HepG2 (cell line): ENCODE measurements around the gene CYB5B. TPM values are rescaled to one million over a fixed set of nuclear protein-coding genes. Genes with fewer than 3 reads are reported as not detected.

ENCODE experiments used
- AHR ChIP-seq: IDR thresholded peaks from 2 replicates; pipeline ENCODE4 v1.6.1; 2018; ENCODE audit warnings: missing genetic modification reagents, missing compliant biosample characterization
- ARHGAP35 ChIP-seq: sonication (generic); formaldehyde crosslinking; IDR thresholded peaks from 2 replicates; pipeline ENCODE4 v1.9.0; 2022; ENCODE audit warnings: mild to moderate bottlenecking, inconsistent platforms, moderate library complexity, missing genetic modification reagents, borderline replicate concordance
- DZIP1 ChIP-seq: sonication (generic); formaldehyde crosslinking; IDR thresholded peaks from 2 replicates; pipeline ENCODE4 v1.5.0; 2020; ENCODE audit warnings: mild to moderate bottlenecking, missing genetic modification reagents
- ESRRA ChIP-seq: sonication (generic); formaldehyde crosslinking; IDR thresholded peaks from 2 replicates; pipeline ENCODE4 v1.5.1; 2020; ENCODE audit warnings: mild to moderate bottlenecking, low read depth, missing genetic modification reagents
- FOSL1 ChIP-seq: sonication (generic); formaldehyde crosslinking; IDR thresholded peaks from 2 replicates; pipeline ENCODE4 v1.9.0; 2021; ENCODE audit warnings: missing genetic modification reagents, borderline replicate concordance
- IRF2 ChIP-seq: IDR thresholded peaks from 2 replicates; pipeline ENCODE4 v1.6.1; 2018; ENCODE audit warnings: missing genetic modification reagents, missing compliant biosample characterization
- KLF12 ChIP-seq: sonication (generic); formaldehyde crosslinking; IDR thresholded peaks from 2 replicates; pipeline ENCODE4 v1.4.0; 2020; ENCODE audit warnings: missing genetic modification reagents, borderline replicate concordance
- NAIF1 ChIP-seq: sonication (generic); formaldehyde crosslinking; IDR thresholded peaks from 2 replicates; pipeline ENCODE4 v1.5.0; 2020; ENCODE audit warnings: mild to moderate bottlenecking, missing genetic modification reagents, borderline replicate concordance
- PHF20 ChIP-seq: sonication (generic); formaldehyde crosslinking; IDR thresholded peaks from 2 replicates; pipeline ENCODE4 v1.5.0; 2020; ENCODE audit warnings: mild to moderate bottlenecking, missing genetic modification reagents
- RNF219 ChIP-seq: sonication (generic); formaldehyde crosslinking; IDR thresholded peaks from 2 replicates; pipeline ENCODE4 v1.5.0; 2020; ENCODE audit warnings: mild to moderate bottlenecking, missing genetic modification reagents
- SNAI1 ChIP-seq: sonication (generic); formaldehyde crosslinking; IDR thresholded peaks from 2 replicates; pipeline ENCODE4 v1.5.0; 2020; ENCODE audit warnings: mild to moderate bottlenecking, missing genetic modification reagents, borderline replicate concordance
- ZNF562 ChIP-seq: sonication (generic); formaldehyde crosslinking; IDR thresholded peaks from 2 replicates; pipeline ENCODE4 v1.8.0; 2022; ENCODE audit warnings: missing genetic modification reagents, borderline replicate concordance
- ZNF619 ChIP-seq: sonication (generic); formaldehyde crosslinking; IDR thresholded peaks from 2 replicates; pipeline ENCODE4 v1.4.0; 2020; ENCODE audit warnings: mild to moderate bottlenecking, missing genetic modification reagents
- ZNF788 ChIP-seq: sonication (generic); formaldehyde crosslinking; IDR thresholded peaks from 2 replicates; pipeline ENCODE4 v1.5.0; 2020; ENCODE audit warnings: mild to moderate bottlenecking, missing genetic modification reagents, borderline replicate concordance
- ZSCAN5A ChIP-seq: sonication (generic); formaldehyde crosslinking; IDR thresholded peaks from 2 replicates; pipeline ENCODE4 v1.8.0; 2022; ENCODE audit warnings: mild to moderate bottlenecking, missing genetic modification reagents, borderline replicate concordance
- polyA plus RNA-seq, 8 experiments: library from polyadenylated mRNA; depleted of rRNA in 3 of 8; stranded (reverse) in 7 of 8; unstranded in 1 of 8; fragments of >200 nt; fragmentation: Illumina TruSeq in 4 of 8; extraction: Trizol in 4 of 8; gene quantifications; 2 replicates each; pipeline versions ENCODE4 v1.2.1 to v1.2.3, GENCODE V29; 2011 to 2016; ENCODE audit warnings: low read depth in 4 of 8, missing spikeins in 1 of 8, mixed read lengths in 1 of 8; ENCODE audit not compliant: insufficient read depth in 1 of 8
- total RNA-seq, 5 experiments: library from RNA; depleted of rRNA; stranded (reverse); fragments of >200 nt; fragmentation: Illumina TruSeq; extraction: Trizol; gene quantifications; 2 replicates each; pipeline ENCODE4 v1.2.3, GENCODE V29; 2016; ENCODE audit warnings: low read depth in 1 of 5
- TF ChIP-seq, protein P1 (sequence below): sonication (generic); formaldehyde crosslinking; IDR thresholded peaks from 2 replicates; pipeline ENCODE4 v1.5.0; 2020; ENCODE audit warnings: mild to moderate bottlenecking, missing genetic modification reagents
- TF ChIP-seq, protein P2 (sequence below): IDR thresholded peaks from 2 replicates; pipeline ENCODE4 v1.6.1; 2016; ENCODE audit warnings: missing compliant biosample characterization, missing genetic modification reagents, borderline replicate concordance

CYB5B gene
- total and polyA plus RNA-seq, 2 of the 13 experiments (the other 11 are each of a cell fraction or from before 2014, with no cell fraction given) = 234 to 432 TPM

GRCh38 chr16:69404275-69404805 lies 20.1 kb upstream of the CYB5B start (continued):
- TF ChIP-seq, protein P1, sequence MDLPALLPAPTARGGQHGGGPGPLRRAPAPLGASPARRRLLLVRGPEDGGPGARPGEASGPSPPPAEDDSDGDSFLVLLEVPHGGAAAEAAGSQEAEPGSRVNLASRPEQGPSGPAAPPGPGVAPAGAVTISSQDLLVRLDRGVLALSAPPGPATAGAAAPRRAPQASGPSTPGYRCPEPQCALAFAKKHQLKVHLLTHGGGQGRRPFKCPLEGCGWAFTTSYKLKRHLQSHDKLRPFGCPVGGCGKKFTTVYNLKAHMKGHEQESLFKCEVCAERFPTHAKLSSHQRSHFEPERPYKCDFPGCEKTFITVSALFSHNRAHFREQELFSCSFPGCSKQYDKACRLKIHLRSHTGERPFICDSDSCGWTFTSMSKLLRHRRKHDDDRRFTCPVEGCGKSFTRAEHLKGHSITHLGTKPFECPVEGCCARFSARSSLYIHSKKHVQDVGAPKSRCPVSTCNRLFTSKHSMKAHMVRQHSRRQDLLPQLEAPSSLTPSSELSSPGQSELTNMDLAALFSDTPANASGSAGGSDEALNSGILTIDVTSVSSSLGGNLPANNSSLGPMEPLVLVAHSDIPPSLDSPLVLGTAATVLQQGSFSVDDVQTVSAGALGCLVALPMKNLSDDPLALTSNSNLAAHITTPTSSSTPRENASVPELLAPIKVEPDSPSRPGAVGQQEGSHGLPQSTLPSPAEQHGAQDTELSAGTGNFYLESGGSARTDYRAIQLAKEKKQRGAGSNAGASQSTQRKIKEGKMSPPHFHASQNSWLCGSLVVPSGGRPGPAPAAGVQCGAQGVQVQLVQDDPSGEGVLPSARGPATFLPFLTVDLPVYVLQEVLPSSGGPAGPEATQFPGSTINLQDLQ = no peak
- no peak; the same call in 1 of the 2 replicates for TF ChIP-seq ZSCAN5A (CRISPR knock-in tag)
- no peak for TF ChIP-seq AHR (CRISPR knock-in tag)
- no peak; the same call in 1 of the 2 replicates for TF ChIP-seq PHF20 (CRISPR knock-in tag)
- no peak; the same call in 1 of the 2 replicates for TF ChIP-seq KLF12 (CRISPR knock-in tag)
- 0 out of 2 replicates have a peak, but pooled peaks have one; percentile 25 for TF ChIP-seq SNAI1 (CRISPR knock-in tag)
- no peak for TF ChIP-seq DZIP1
- TF ChIP-seq IRF2 (CRISPR knock-in tag) = peak; percentile 88
- TF ChIP-seq ZNF619 (CRISPR knock-in tag) = no peak
- peak; percentile 77; the same call in 1 of the 2 replicates for TF ChIP-seq ZNF788 (CRISPR knock-in tag)
- peak; percentile 80; the same call in 1 of the 2 replicates for TF ChIP-seq ESRRA
- no peak for TF ChIP-seq NAIF1 (CRISPR knock-in tag)
- TF ChIP-seq ARHGAP35 (CRISPR knock-in tag) = no peak
- TF ChIP-seq, protein P2, sequence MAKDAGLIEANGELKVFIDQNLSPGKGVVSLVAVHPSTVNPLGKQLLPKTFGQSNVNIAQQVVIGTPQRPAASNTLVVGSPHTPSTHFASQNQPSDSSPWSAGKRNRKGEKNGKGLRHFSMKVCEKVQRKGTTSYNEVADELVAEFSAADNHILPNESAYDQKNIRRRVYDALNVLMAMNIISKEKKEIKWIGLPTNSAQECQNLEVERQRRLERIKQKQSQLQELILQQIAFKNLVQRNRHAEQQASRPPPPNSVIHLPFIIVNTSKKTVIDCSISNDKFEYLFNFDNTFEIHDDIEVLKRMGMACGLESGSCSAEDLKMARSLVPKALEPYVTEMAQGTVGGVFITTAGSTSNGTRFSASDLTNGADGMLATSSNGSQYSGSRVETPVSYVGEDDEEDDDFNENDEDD (CRISPR knock-in tag) = peak; percentile 72
- TF ChIP-seq ZNF562 = no peak
- TF ChIP-seq FOSL1 (CRISPR knock-in tag) = peak; percentile 57; the same call in 1 of the 2 replicates
- TF ChIP-seq RNF219 (CRISPR knock-in tag) = no peak
